DOHH2 (cell line): ENCODE measurements around the gene TRMT10C.
A peak's percentile ranks its signal among the peaks of the same experiment; 100 is the strongest.
"Not testable (repeated sequence)": the region's sequence is repeated elsewhere in the genome, so short reads cannot be mapped to it uniquely, and the experiment has no call there.

Source experiments
- H3F3A ChIP-seq: fragments of 200-600 bp; sonication (generic), shearing (Covaris generic); 2 replicates; pipeline ENCODE4 v1.6.0; 2016; ENCODE audit warnings: antibody characterized with exemption, mild to moderate bottlenecking; ENCODE audit not compliant: control insufficient read depth, insufficient read depth
- H3K27ac ChIP-seq: fragments of 200-600 bp; sonication (generic); 2 replicates; pipeline ENCODE4 v1.5.1; 2014; ENCODE audit warnings: low read depth, mild to moderate bottlenecking, low read length, moderate library complexity
- H3K27me3 ChIP-seq: fragments of 200-600 bp; sonication (generic); 2 replicates; pipeline ENCODE4 v1.6.1; 2014; ENCODE audit warnings: mild to moderate bottlenecking, low read length, mixed read lengths; ENCODE audit not compliant: control insufficient read depth
- H3K36me3 ChIP-seq: fragments of 200-600 bp; sonication (generic); 2 replicates; pipeline ENCODE4 v1.6.1; 2014; ENCODE audit warnings: mild to moderate bottlenecking, low read length, moderate library complexity, mixed read lengths; ENCODE audit not compliant: control insufficient read depth
- H3K4me1 ChIP-seq: fragments of 200-600 bp; sonication (generic); 2 replicates; pipeline ENCODE4 v1.6.1; 2014; ENCODE audit warnings: mild to moderate bottlenecking, low read length, mixed read lengths; ENCODE audit not compliant: control insufficient read depth
- H3K4me2 ChIP-seq: fragments of 200-600 bp; sonication (generic); 2 replicates; pipeline ENCODE4 v1.6.0; 2014; ENCODE audit warnings: mild to moderate bottlenecking, low read length, moderate library complexity
- H3K4me3 ChIP-seq: fragments of 200-600 bp; sonication (generic); 2 replicates; pipeline ENCODE4 v1.5.1; 2014; ENCODE audit warnings: mild to moderate bottlenecking, low read length, mixed read lengths
- H3K79me2 ChIP-seq: fragments of 200-600 bp; sonication (generic); 2 replicates; pipeline ENCODE4 v1.6.1; 2014; ENCODE audit warnings: mild to moderate bottlenecking, low read length, mixed read lengths; ENCODE audit not compliant: control insufficient read depth
- H3K9me2 ChIP-seq: fragments of 200-600 bp; sonication (generic); replicated peaks from 2 replicates; pipeline ENCODE4 v1.6.1; 2014; ENCODE audit warnings: mild to moderate bottlenecking, low read length, mixed read lengths; ENCODE audit not compliant: control insufficient read depth
- H3K9me3 ChIP-seq: fragments of 200-600 bp; sonication (generic); 2 replicates; pipeline ENCODE4 v1.6.1; 2014; ENCODE audit warnings: antibody characterized with exemption, low read length, mixed read lengths; ENCODE audit not compliant: control insufficient read depth, insufficient read depth
- H4K20me1 ChIP-seq: fragments of 200-600 bp; sonication (generic); 2 replicates; pipeline ENCODE4 v1.6.0; 2014; ENCODE audit warnings: low read depth, mild to moderate bottlenecking, antibody characterized with exemption, low read length, moderate library complexity; ENCODE audit not compliant: control insufficient read depth, insufficient read depth
- CTCF ChIP-seq: fragments of 200-600 bp; sonication (generic); IDR thresholded peaks from one replicate; pipeline ENCODE4 v1.5.1; 2014; ENCODE audit warnings: antibody characterized with exemption, mild to moderate bottlenecking, low read depth, low read length; ENCODE audit not compliant: poor library complexity, severe bottlenecking
- EZH2phosphoT487 ChIP-seq: fragments of 200-600 bp; sonication (generic); IDR thresholded peaks from 2 replicates; pipeline ENCODE4 v1.6.1; 2017; ENCODE audit warnings: borderline replicate concordance, mild to moderate bottlenecking, antibody characterized with exemption, low read length, moderate library complexity, mixed read lengths

The TRMT10C gene

GRCh38 chr3:101611023-101611422, 49.4 kb downstream of the TRMT10C start:
- Histone ChIP-seq H3K9me3 (no peaks in the 10 kb centered on the region), H3K4me3 (peak overlapping the region; percentile 47), H3K27ac (peak overlapping the region; percentile 72), H3K4me2 (peak overlapping the region; percentile 61), H3K4me1 (peaks cover 54% of the 10 kb centered on the region), H3K36me3 (peaks cover 3% of the 10 kb centered on the region), H3F3A (peaks cover 5% of the 10 kb centered on the region; the same call in 1 of the 2 replicates), H3K9me2 (no peaks in the 10 kb centered on the region), H3K27me3 (no peaks in the 10 kb centered on the region), H4K20me1 (no peaks in the 10 kb centered on the region), H3K79me2 (no peaks in the 10 kb centered on the region)
- TF ChIP-seq EZH2phosphoT487 (no peak), CTCF (no peak)

GRCh38 chr3:101613014-101613413, 51.3 kb downstream of the TRMT10C start:
- peaks cover 72% of the 10 kb centered on the region for H3K4me1 ChIP-seq
- not testable (repeated sequence) for H3K9me2 ChIP-seq
- H3K27ac ChIP-seq, result peak overlapping the region; percentile 72

GRCh38 chr3:101615525-101615924, 53.9 kb downstream of the TRMT10C start:
- Histone ChIP-seq H3K4me1 (peaks cover 72% of the 10 kb centered on the region), H3F3A (peaks cover 8% of the 10 kb centered on the region; the same call in 1 of the 2 replicates), H3K79me2 (no peaks in the 10 kb centered on the region), H3K36me3 (peaks cover 3% of the 10 kb centered on the region), H3K9me2 (no peaks in the 10 kb centered on the region), H4K20me1 (no peaks in the 10 kb centered on the region), H3K27ac (peak overlapping the region; percentile 80), H3K9me3 (no peaks in the 10 kb centered on the region), H3K27me3 (no peaks in the 10 kb centered on the region), H3K4me2 (peak overlapping the region; percentile 42), H3K4me3 (peak overlapping the region; percentile 54)
- TF ChIP-seq EZH2phosphoT487 (no peak), CTCF (no peak)

More at GRCh38 chr3:101613014-101613413, 51.3 kb downstream of the TRMT10C start:
- H3K79me2 ChIP-seq, H3F3A ChIP-seq, H3K27me3 ChIP-seq, H3K9me3 ChIP-seq, H3K36me3 ChIP-seq, H4K20me1 ChIP-seq: not testable (repeated sequence)
- peak overlapping the region; percentile 61 for H3K4me2 ChIP-seq
- peak overlapping the region; percentile 40 for H3K4me3 ChIP-seq
